Neural progenitor cell (in vitro differentiated cells): ENCODE data around the gene SCMH1. TPM values are rescaled to one million over a fixed set of nuclear protein-coding genes. Genes with fewer than 3 reads are reported as not detected.

ENCODE experiments used
- DNase-seq: peaks from one replicate; pipeline ENCODE4 v3.0.0-alpha.2; 2016; ENCODE audit warnings: low spot score
- H2AFZ ChIP-seq: fragments of 200-600 bp; sonication (generic); replicated peaks from 2 replicates; pipeline ENCODE4 v1.6.1; 2016; ENCODE audit warnings: antibody characterized with exemption
- H3F3A ChIP-seq: fragments of 200-600 bp; sonication (generic); 2 replicates; pipeline ENCODE4 v1.6.1; 2016; ENCODE audit warnings: antibody characterized with exemption, low read depth
- H3K27ac ChIP-seq: fragments of 200-600 bp; sonication (generic); 2 replicates; pipeline ENCODE4 v1.5.1; 2016; ENCODE audit warnings: mild to moderate bottlenecking
- H3K27me3 ChIP-seq: fragments of 200-600 bp; sonication (generic); 2 replicates; pipeline ENCODE4 v1.6.1; 2016; ENCODE audit warnings: mild to moderate bottlenecking, moderate library complexity
- H3K36me3 ChIP-seq: fragments of 200-600 bp; sonication (generic); 2 replicates; pipeline ENCODE4 v1.5.1; 2016
- H3K4me1 ChIP-seq: fragments of 200-600 bp; sonication (generic); 2 replicates; pipeline ENCODE4 v1.6.1; 2016; ENCODE audit warnings: mixed run types
- H3K4me2 ChIP-seq: fragments of 200-600 bp; sonication (generic); 2 replicates; pipeline ENCODE4 v1.6.1; 2016
- H3K4me3 ChIP-seq: fragments of 200-600 bp; sonication (generic); 2 replicates; pipeline ENCODE4 v1.5.1; 2016
- H3K79me2 ChIP-seq: fragments of 200-600 bp; sonication (generic); 2 replicates; pipeline ENCODE4 v1.6.1; 2016; ENCODE audit warnings: low read depth
- H3K9ac ChIP-seq: fragments of 200-600 bp; sonication (generic); 2 replicates; pipeline ENCODE4 v1.6.1; 2016
- H3K9me3 ChIP-seq: fragments of 200-600 bp; sonication (generic); 2 replicates; pipeline ENCODE4 v1.5.1; 2016; ENCODE audit warnings: low read depth
- H4K20me1 ChIP-seq: fragments of 200-600 bp; sonication (generic); 2 replicates; pipeline ENCODE4 v1.6.1; 2016; ENCODE audit warnings: low read depth
- H3K27ac Mint-ChIP-seq: 3 replicates; pipeline ENCODE4 v1.8.0; 2021; ENCODE audit warnings: mixed read lengths
- H3K27me3 Mint-ChIP-seq: 2 replicates; pipeline ENCODE4 v1.8.0; 2022; ENCODE audit warnings: low read depth, mild to moderate bottlenecking, inconsistent platforms, moderate library complexity, mixed read lengths; ENCODE audit not compliant: insufficient read depth
- H3K36me3 Mint-ChIP-seq: 3 replicates; pipeline ENCODE4 v1.8.0; 2021; ENCODE audit warnings: mixed read lengths
- H3K4me1 Mint-ChIP-seq: 3 replicates; pipeline ENCODE4 v1.8.0; 2021; ENCODE audit warnings: mixed read lengths
- H3K4me3 Mint-ChIP-seq: 3 replicates; pipeline ENCODE4 v1.8.0; 2021; ENCODE audit warnings: mild to moderate bottlenecking, moderate library complexity, mixed read lengths
- H3K9me3 Mint-ChIP-seq: 3 replicates; pipeline ENCODE4 v1.8.0; 2020; ENCODE audit warnings: mixed read lengths
- EZH2 ChIP-seq: fragments of 200-600 bp; sonication (generic); IDR thresholded peaks from 2 replicates; pipeline ENCODE4 v1.6.1; 2017; ENCODE audit warnings: antibody characterized with exemption, mild to moderate bottlenecking, moderate library complexity
- EZH2phosphoT487 ChIP-seq: fragments of 200-600 bp; sonication (generic); IDR thresholded peaks from 2 replicates; pipeline ENCODE4 v1.6.1; 2017; ENCODE audit warnings: antibody characterized with exemption
- total RNA-seq: library from RNA; depleted of rRNA; stranded (reverse); fragments of >200 nt; gene quantifications from 2 replicates; pipeline ENCODE4 v1.2.3, GENCODE V29; 2015; ENCODE audit warnings: low replicate concordance
- TF ChIP-seq, protein P1 (sequence below): fragments of 200-600 bp; sonication (generic); IDR thresholded peaks from 2 replicates; pipeline ENCODE4 v1.5.1; 2017; ENCODE audit warnings: antibody characterized with exemption, mild to moderate bottlenecking

The SCMH1 gene
- total RNA-seq, 1 donor from 2014 or later = 16.1 TPM

DNA sequence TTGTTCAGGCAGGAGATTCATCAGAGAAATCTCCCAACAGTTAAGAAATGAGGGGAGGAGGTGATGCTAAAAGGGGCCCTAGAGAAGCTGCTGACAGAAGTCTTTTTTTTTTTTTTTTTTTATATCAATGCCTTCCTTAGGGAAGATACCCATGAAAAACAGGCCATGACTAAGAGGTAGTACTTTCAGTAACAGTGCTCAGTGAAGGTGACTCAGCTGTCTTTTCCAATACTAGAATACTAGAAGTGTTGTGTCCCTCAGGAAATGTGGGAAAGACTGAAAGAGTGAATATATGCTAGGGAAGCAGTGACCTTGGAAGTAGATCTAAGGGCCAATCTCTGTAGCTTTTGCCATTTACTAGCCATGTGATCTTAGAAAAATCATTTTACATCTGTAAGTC, 168.1 kb downstream of the SCMH1 start:
- no peak overlapping the region for H3K4me3 Mint-ChIP-seq
- H2AFZ ChIP-seq = no peak overlapping the region

DNA sequence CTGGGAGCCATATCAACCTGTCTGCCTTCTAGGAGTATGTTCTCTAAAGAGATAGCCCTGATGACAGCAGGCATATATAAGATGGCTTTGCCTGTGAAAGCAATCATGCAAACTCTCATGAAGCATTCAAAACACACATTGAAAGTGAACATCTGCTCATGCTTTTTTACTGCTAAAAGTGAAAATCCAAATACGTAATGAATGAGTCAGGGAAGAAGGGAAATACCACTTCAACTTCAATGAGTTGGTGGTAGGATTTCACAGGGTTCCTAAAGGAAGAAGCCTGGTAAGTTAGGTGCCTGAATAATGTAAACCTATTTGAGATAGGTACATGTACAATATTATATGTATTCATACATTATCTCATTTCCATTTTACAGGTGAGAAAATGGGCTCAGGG, 170.1 kb downstream of the SCMH1 start:
- Mint-ChIP-seq H3K36me3 (peaks cover 7% of the 10 kb centered on the region), H3K9me3 (no peaks in the 10 kb centered on the region), H3K4me3 (no peak overlapping the region), H3K27me3 (no peaks in the 10 kb centered on the region), H3K4me1 (no peaks in the 10 kb centered on the region), H3K27ac (no peak overlapping the region)
- no peak for DNase-seq
- Histone ChIP-seq H4K20me1 (no peaks in the 10 kb centered on the region), H3K9me3 (no peaks in the 10 kb centered on the region), H3K27me3 (no peaks in the 10 kb centered on the region), H3K4me3 (no peak overlapping the region), H3K79me2 (no peaks in the 10 kb centered on the region), H3K9ac (no peak overlapping the region), H3K4me2 (no peak overlapping the region), H3K4me1 (no peaks in the 10 kb centered on the region), H3K27ac (no peak overlapping the region), H2AFZ (no peak overlapping the region), H3F3A (no peaks in the 10 kb centered on the region), H3K36me3 (no peaks in the 10 kb centered on the region)
- TF ChIP-seq, protein P1, sequence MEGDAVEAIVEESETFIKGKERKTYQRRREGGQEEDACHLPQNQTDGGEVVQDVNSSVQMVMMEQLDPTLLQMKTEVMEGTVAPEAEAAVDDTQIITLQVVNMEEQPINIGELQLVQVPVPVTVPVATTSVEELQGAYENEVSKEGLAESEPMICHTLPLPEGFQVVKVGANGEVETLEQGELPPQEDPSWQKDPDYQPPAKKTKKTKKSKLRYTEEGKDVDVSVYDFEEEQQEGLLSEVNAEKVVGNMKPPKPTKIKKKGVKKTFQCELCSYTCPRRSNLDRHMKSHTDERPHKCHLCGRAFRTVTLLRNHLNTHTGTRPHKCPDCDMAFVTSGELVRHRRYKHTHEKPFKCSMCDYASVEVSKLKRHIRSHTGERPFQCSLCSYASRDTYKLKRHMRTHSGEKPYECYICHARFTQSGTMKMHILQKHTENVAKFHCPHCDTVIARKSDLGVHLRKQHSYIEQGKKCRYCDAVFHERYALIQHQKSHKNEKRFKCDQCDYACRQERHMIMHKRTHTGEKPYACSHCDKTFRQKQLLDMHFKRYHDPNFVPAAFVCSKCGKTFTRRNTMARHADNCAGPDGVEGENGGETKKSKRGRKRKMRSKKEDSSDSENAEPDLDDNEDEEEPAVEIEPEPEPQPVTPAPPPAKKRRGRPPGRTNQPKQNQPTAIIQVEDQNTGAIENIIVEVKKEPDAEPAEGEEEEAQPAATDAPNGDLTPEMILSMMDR = no peak
- no peak for TF ChIP-seq EZH2

More for the DNA sequence above, 168.1 kb downstream of the SCMH1 start:
- Mint-ChIP-seq H3K4me1 (no peaks in the 10 kb centered on the region), H3K27me3 (no peaks in the 10 kb centered on the region), H3K9me3 (peaks cover 8% of the 10 kb centered on the region), H3K36me3 (peaks cover 7% of the 10 kb centered on the region), H3K27ac (no peak overlapping the region)
- H3K27me3 ChIP-seq = no peaks in the 10 kb centered on the region
- no peak overlapping the region for H3K4me3 ChIP-seq
- no peaks in the 10 kb centered on the region for H3F3A ChIP-seq
- H3K4me2 ChIP-seq = no peak overlapping the region
- no peaks in the 10 kb centered on the region for H3K36me3 ChIP-seq
- no peaks in the 10 kb centered on the region for H3K4me1 ChIP-seq
- no peak overlapping the region for H3K27ac ChIP-seq
- no peaks in the 10 kb centered on the region for H4K20me1 ChIP-seq
- H3K9ac ChIP-seq = no peak overlapping the region
- H3K9me3 ChIP-seq = peaks cover 9% of the 10 kb centered on the region
- TF ChIP-seq, protein P1 = no peak
- no peak for TF ChIP-seq EZH2
- no peaks in the 10 kb centered on the region for H3K79me2 ChIP-seq
- no peak for DNase-seq

DNA sequence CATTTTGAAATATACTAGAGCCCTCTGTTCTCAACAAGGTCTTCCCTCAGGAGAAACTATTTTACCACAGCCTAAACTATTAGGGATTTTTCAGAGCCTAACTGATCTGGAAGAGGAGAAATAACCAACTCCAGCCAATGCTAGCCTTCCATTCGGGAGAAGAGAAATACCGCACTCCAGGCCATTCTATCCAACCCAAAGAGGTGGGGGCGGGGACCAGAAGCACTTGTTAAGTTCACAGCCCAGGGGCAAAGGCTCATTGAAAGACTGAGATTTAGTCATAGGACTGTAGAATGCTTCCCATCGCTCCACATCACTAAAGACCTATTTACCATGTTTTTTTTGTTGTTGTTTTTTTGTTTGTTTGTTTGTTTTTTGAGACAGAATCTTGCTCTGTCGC, 185.2 kb downstream of the SCMH1 start:
- no peak for TF ChIP-seq EZH2
- TF ChIP-seq, protein P1 = no peak
- no peak for TF ChIP-seq EZH2phosphoT487
- Histone ChIP-seq H3K9me3 (no peaks in the 10 kb centered on the region), H3K4me3 (no peak overlapping the region), H3K79me2 (no peaks in the 10 kb centered on the region), H4K20me1 (no peaks in the 10 kb centered on the region), H3K4me2 (no peak overlapping the region), H3K4me1 (peaks cover 7% of the 10 kb centered on the region), H3K27ac (no peak overlapping the region), H3F3A (no peaks in the 10 kb centered on the region), H3K27me3 (no peaks in the 10 kb centered on the region), H3K36me3 (peaks cover 4% of the 10 kb centered on the region), H2AFZ (no peak overlapping the region), H3K9ac (no peak overlapping the region)
- H3K36me3 Mint-ChIP-seq = peaks cover 49% of the 10 kb centered on the region
- H3K4me1 Mint-ChIP-seq = peaks cover 2% of the 10 kb centered on the region
- H3K27me3 Mint-ChIP-seq = peaks cover 2% of the 10 kb centered on the region
- H3K27ac Mint-ChIP-seq = no peak overlapping the region
- DNase-seq = no peak
- peaks cover 8% of the 10 kb centered on the region for H3K9me3 Mint-ChIP-seq
- no peak overlapping the region for H3K4me3 Mint-ChIP-seq
